Measurements from ENCODE around the gene PTPRN2. TPM values are rescaled to one million over a fixed set of nuclear protein-coding genes. Genes with fewer than 3 reads are reported as not detected.

Gene PTPRN2
- total and polyA plus RNA-seq, 2 donors (not counting 3 experiments of a cell fraction or from before 2014, with no cell fraction given) = 0.62 to 0.88 TPM

DNA sequence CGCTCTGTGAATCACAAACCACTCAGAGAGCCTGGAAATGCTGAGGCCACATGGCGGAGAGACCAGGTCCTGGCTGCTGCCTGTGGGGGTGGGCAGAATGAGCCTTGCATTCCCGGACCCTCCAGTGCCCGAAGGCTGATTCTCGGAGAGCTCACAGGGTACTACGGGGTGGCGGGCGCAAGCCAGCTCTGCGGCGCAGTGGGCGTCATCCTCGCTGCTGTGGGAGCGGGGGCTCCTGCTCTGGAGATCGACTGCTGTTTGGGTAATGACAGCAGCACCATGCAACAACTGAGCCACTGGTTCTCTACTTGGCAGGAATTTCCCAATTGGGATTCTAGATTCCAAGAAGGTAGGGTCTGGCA, 108.0 kb downstream of the PTPRN2 start:
- intact Hi-C loops (cut with micrococcal nuclease) = no loop called here
- no peak overlapping the region for H2AFZ ChIP-seq (ENCODE audit: low read depth, low read length)
- peaks cover 2% of the 10 kb centered on the region for H3K9me3 ChIP-seq (replicated peaks; ENCODE audit: control insufficient read depth, insufficient read depth, low read length)
- no peak overlapping the region for H3K9ac ChIP-seq (replicated peaks; ENCODE audit: extremely low read depth, insufficient read depth, low read length)
- no peak overlapping the region for H3K27ac ChIP-seq (ENCODE audit: insufficient read depth, low read depth, low read length)
- no peaks in the 10 kb centered on the region for H3K9me1 ChIP-seq (replicated peaks; ENCODE audit: control insufficient read depth, extremely low read depth, insufficient read depth, low read length)
- no peak for TF ChIP-seq FOS (IDR thresholded peaks at IDR 0.05; ENCODE audit: borderline replicate concordance, insufficient read depth, low read length)
- TF ChIP-seq MYC (IDR thresholded peaks at IDR 0.05; ENCODE audit: low read depth, low read length) = no peak
- no peak for TF ChIP-seq POLR2AphosphoS5 (IDR thresholded peaks at IDR 0.05; ENCODE audit: insufficient read depth, low read depth, low read length)
- POLR2A ChIA-PET = no interaction called here
- no TSS peak for BruUV-seq (replicated peaks)
- H4K20me1 ChIP-seq (replicated peaks; ENCODE audit: control insufficient read depth, extremely low read depth, insufficient read depth, low read length) = no peaks in the 10 kb centered on the region
- FAIRE-seq = no peak
- H3K4me1 ChIP-seq (ENCODE audit: control insufficient read depth, extremely low read depth, insufficient read depth, low read length) = no peaks in the 10 kb centered on the region
- no peak for DNase-seq (ENCODE audit: low read depth, low spot score)
- dilution Hi-C loops (cut with MboI; ENCODE audit: extremely low pct_ligation_motif_present, low sequenced_read_pairs) = no loop called here
- CTCF ChIA-PET = no interaction called here
- H3K27me3 ChIP-seq (ENCODE audit: control insufficient read depth in 2 of 2, insufficient read depth in 2 of 2, low read length in 2 of 2) = no peaks in the 10 kb centered on the region
- H3K4me3 ChIP-seq (replicated peaks in 1 of 3; ENCODE audit: insufficient read depth in 1 of 3, low read depth in 1 of 3, low read length in 3 of 3) = no peak overlapping the region
- no peak overlapping the region for H3K4me2 ChIP-seq (ENCODE audit: insufficient read depth, low read length)
- no peaks in the 10 kb centered on the region for H3K79me2 ChIP-seq (ENCODE audit: control insufficient read depth, insufficient read depth, low read length)
- no peaks in the 10 kb centered on the region for H3K36me3 ChIP-seq (ENCODE audit: control insufficient read depth in 2 of 2, extremely low read depth in 1 of 2, insufficient read depth in 2 of 2, low read length in 2 of 2)

DNA sequence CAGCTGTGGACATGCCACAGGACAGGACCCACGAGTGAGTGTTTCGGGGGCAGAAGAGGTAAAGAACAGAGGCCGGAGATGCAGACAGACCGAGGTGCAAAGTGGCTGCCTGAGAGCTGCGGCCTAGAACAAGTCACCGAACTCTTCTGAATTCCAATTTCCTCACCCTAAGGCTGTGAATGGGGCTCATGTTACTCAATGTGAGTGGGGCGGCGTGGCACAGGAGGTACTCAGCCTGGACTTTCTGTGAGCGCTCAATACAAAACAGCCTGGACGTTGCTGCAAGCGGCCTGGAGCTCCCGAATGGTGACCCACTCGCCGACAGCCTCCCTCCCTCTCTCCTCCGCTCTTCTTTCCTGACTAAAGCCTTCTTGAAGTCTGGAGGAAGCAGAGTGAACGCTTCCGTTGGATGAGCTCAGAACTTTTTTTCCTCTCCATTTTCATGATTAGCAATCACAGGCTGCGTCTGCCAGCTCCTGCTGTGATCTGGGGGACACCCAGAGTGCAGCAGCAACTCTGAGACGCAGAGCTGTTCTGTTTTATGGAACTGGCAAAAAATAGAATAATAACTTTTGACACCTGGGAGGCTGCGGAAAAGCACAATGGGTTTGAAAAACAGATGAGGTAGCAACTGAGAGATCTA, 108.5 kb downstream of the PTPRN2 start:
- intact Hi-C loops (cut with micrococcal nuclease) = no loop called here
- CTCF ChIA-PET = no interaction called here
- Histone ChIP-seq H3K9me3 (replicated peaks; ENCODE audit: control insufficient read depth, insufficient read depth, low read length) (peaks cover 2% of the 10 kb centered on the region), H3K36me3 (ENCODE audit: control insufficient read depth in 2 of 2, extremely low read depth in 1 of 2, insufficient read depth in 2 of 2, low read length in 2 of 2) (no peaks in the 10 kb centered on the region), H3K4me2 (ENCODE audit: insufficient read depth, low read length) (no peak overlapping the region), H2AFZ (ENCODE audit: low read depth, low read length) (no peak overlapping the region), H3K4me3 (replicated peaks in 1 of 3; ENCODE audit: insufficient read depth in 1 of 3, low read depth in 1 of 3, low read length in 3 of 3) (no peak overlapping the region), H3K9me1 (replicated peaks; ENCODE audit: control insufficient read depth, extremely low read depth, insufficient read depth, low read length) (no peaks in the 10 kb centered on the region), H3K9ac (replicated peaks; ENCODE audit: extremely low read depth, insufficient read depth, low read length) (no peak overlapping the region), H4K20me1 (replicated peaks; ENCODE audit: control insufficient read depth, extremely low read depth, insufficient read depth, low read length) (no peaks in the 10 kb centered on the region), H3K79me2 (ENCODE audit: control insufficient read depth, insufficient read depth, low read length) (no peaks in the 10 kb centered on the region), H3K4me1 (ENCODE audit: control insufficient read depth, extremely low read depth, insufficient read depth, low read length) (no peaks in the 10 kb centered on the region), H3K27me3 (ENCODE audit: control insufficient read depth in 2 of 2, insufficient read depth in 2 of 2, low read length in 2 of 2) (no peaks in the 10 kb centered on the region), H3K27ac (ENCODE audit: insufficient read depth, low read depth, low read length) (no peak overlapping the region)
- TF ChIP-seq POLR2A (IDR thresholded peaks at IDR 0.05; ENCODE audit: low read depth, low read length) (no peak), JUN (IDR thresholded peaks at IDR 0.05; ENCODE audit: borderline replicate concordance, insufficient read depth, insufficient read length, low read depth) (no peak), EZH2 (IDR thresholded peaks at IDR 0.05; ENCODE audit: borderline replicate concordance, low read depth, low read length, severe bottlenecking) (no peak), MYC (IDR thresholded peaks at IDR 0.05; ENCODE audit: low read depth, low read length) (no peak), POLR2AphosphoS5 (IDR thresholded peaks at IDR 0.05; ENCODE audit: insufficient read depth, low read depth, low read length) (no peak), GATA2 (IDR thresholded peaks at IDR 0.05; ENCODE audit: insufficient read depth, insufficient read length, low read depth, low read length) (no peak), MAX (IDR thresholded peaks at IDR 0.05; ENCODE audit: insufficient read depth, insufficient read length) (no peak)
- TF ChIP-seq, protein P1, sequence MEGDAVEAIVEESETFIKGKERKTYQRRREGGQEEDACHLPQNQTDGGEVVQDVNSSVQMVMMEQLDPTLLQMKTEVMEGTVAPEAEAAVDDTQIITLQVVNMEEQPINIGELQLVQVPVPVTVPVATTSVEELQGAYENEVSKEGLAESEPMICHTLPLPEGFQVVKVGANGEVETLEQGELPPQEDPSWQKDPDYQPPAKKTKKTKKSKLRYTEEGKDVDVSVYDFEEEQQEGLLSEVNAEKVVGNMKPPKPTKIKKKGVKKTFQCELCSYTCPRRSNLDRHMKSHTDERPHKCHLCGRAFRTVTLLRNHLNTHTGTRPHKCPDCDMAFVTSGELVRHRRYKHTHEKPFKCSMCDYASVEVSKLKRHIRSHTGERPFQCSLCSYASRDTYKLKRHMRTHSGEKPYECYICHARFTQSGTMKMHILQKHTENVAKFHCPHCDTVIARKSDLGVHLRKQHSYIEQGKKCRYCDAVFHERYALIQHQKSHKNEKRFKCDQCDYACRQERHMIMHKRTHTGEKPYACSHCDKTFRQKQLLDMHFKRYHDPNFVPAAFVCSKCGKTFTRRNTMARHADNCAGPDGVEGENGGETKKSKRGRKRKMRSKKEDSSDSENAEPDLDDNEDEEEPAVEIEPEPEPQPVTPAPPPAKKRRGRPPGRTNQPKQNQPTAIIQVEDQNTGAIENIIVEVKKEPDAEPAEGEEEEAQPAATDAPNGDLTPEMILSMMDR (IDR thresholded peaks at IDR 0.05; ENCODE audit: extremely low read depth in 1 of 2, insufficient read depth in 1 of 2, low read depth in 1 of 2, low read length in 2 of 2) = no peak
- BruUV-seq (replicated peaks) = no TSS peak
- dilution Hi-C loops (cut with MboI; ENCODE audit: extremely low pct_ligation_motif_present, low sequenced_read_pairs) = no loop called here
- DNase-seq (ENCODE audit: low read depth, low spot score) (no peak), FAIRE-seq (no peak)
- POLR2A ChIA-PET = no interaction called here

Measured in endothelial cell of umbilical vein (primary cell).